OCI-LY7 (cell line): ENCODE results near the gene C5orf34. TPM values are rescaled to one million over a fixed set of nuclear protein-coding genes. Genes with fewer than 3 reads are reported as not detected.
A peak's percentile ranks its signal among the peaks of the same experiment; 100 is the strongest.

Experiments used
- BruUV-seq: library from RNA; stranded (reverse); fragments of 400-500 nt; replicated peaks from 2 replicates; lab custom pipeline; 2021; lab: Mats Ljungman, UMichigan
- CTCF ChIA-PET: fragments of 300-600 bp; sonication (Branson Sonifier 250); formaldehyde crosslinking; loops from one replicate; lab custom pipeline; 2022; ENCODE audit warnings: antibody characterized with exemption; ENCODE audit not compliant: unreplicated experiment; lab: Charles Lee
- POLR2A ChIA-PET: fragments of 300-600 bp; sonication (Branson Sonifier 250); formaldehyde crosslinking; loops from one replicate; lab custom pipeline; 2022; ENCODE audit warnings: antibody characterized with exemption; lab: Charles Lee
- DNase-seq: peaks from one replicate; pipeline ENCODE4 v3.0.0-alpha.2; 2015; ENCODE audit warnings: low spot score
- H2AFZ ChIP-seq: fragments of 200-600 bp; sonication (generic), shearing (Covaris generic); 2 replicates; pipeline ENCODE4 v1.6.1; 2014; ENCODE audit warnings: mild to moderate bottlenecking, antibody characterized with exemption, low read length, moderate library complexity
- H3K27ac ChIP-seq: fragments of 200-600 bp; sonication (generic); 2 replicates; pipeline ENCODE4 v1.5.1; 2014; ENCODE audit warnings: mixed run types, low read depth, mild to moderate bottlenecking, moderate library complexity, low read length, inconsistent platforms; ENCODE audit not compliant: poor library complexity, severe bottlenecking
- H3K36me3 ChIP-seq: fragments of 200-600 bp; sonication (generic); 2 replicates; pipeline ENCODE4 v1.6.1; 2014; ENCODE audit warnings: mild to moderate bottlenecking, antibody characterized with exemption, low read length, moderate library complexity, mixed read lengths; ENCODE audit not compliant: insufficient read depth
- H3K4me1 ChIP-seq: fragments of 200-600 bp; sonication (generic); 2 replicates; pipeline ENCODE4 v1.5.1; 2014; ENCODE audit warnings: mild to moderate bottlenecking, low read length; ENCODE audit not compliant: insufficient read depth, poor library complexity, severe bottlenecking
- H3K4me2 ChIP-seq: fragments of 200-600 bp; sonication (generic); 2 replicates; pipeline ENCODE4 v1.6.1; 2014; ENCODE audit warnings: mild to moderate bottlenecking, low read length
- H3K4me3 ChIP-seq: fragments of 200-600 bp; sonication (generic); 2 replicates; pipeline ENCODE4 v1.5.1; 2014; ENCODE audit warnings: mild to moderate bottlenecking, low read depth, low read length; ENCODE audit not compliant: poor library complexity, severe bottlenecking
- H3K79me2 ChIP-seq: fragments of 200-600 bp; sonication (generic); 2 replicates; pipeline ENCODE4 v1.6.1; 2016; ENCODE audit warnings: low read depth, mild to moderate bottlenecking, low read length, moderate library complexity, mixed read lengths; ENCODE audit not compliant: insufficient read depth
- H3K9me2 ChIP-seq: fragments of 200-600 bp; sonication (generic); 2 replicates; pipeline ENCODE4 v1.6.1; 2016; ENCODE audit warnings: mild to moderate bottlenecking, low read length, mixed read lengths; ENCODE audit not compliant: insufficient read depth
- H3K9me3 ChIP-seq: fragments of 200-600 bp; sonication (generic); 2 replicates; pipeline ENCODE4 v1.6.1; 2014; ENCODE audit warnings: mild to moderate bottlenecking, mixed run types, low read length, mixed read lengths
- H4K20me1 ChIP-seq: fragments of 200-600 bp; sonication (generic); 2 replicates; pipeline ENCODE4 v1.6.1; 2014; ENCODE audit warnings: mild to moderate bottlenecking, antibody characterized with exemption, low read length, moderate library complexity, mixed read lengths; ENCODE audit not compliant: insufficient read depth
- EZH2phosphoT487 ChIP-seq: fragments of 200-600 bp; sonication (generic); IDR thresholded peaks from 2 replicates; pipeline ENCODE4 v1.6.1; 2018; ENCODE audit warnings: low read depth, borderline replicate concordance, mild to moderate bottlenecking, mixed run types, antibody characterized with exemption, low read length, moderate library complexity, mixed read lengths
- intact Hi-C: fragments of 100-400 bp; cut with micrococcal nuclease; formaldehyde crosslinking; loops from one replicate; pipeline ENCODE4 v1.10.0; 2022; ENCODE audit not compliant: unreplicated experiment
- total RNA-seq, 2 experiments: library from RNA; depleted of rRNA in 1 of 2; stranded (reverse); fragments of >200 nt in 1 of 2; shearing (Covaris generic) in 1 of 2; gene quantifications; 2 replicates each; pipeline ENCODE4 v1.2.3, GENCODE V29; 2014 to 2022
- TF ChIP-seq, protein P1 (sequence below): fragments of 200-600 bp; sonication (generic); conservative IDR thresholded peaks from 2 replicates; pipeline ENCODE4 v1.5.1; 2014; ENCODE audit warnings: mild to moderate bottlenecking, antibody characterized with exemption, low read length, moderate library complexity, mixed read lengths

C5orf34 gene
- total RNA-seq, 2 experiments from 2014 or later: 30.9 to 33.9 TPM

DNA sequence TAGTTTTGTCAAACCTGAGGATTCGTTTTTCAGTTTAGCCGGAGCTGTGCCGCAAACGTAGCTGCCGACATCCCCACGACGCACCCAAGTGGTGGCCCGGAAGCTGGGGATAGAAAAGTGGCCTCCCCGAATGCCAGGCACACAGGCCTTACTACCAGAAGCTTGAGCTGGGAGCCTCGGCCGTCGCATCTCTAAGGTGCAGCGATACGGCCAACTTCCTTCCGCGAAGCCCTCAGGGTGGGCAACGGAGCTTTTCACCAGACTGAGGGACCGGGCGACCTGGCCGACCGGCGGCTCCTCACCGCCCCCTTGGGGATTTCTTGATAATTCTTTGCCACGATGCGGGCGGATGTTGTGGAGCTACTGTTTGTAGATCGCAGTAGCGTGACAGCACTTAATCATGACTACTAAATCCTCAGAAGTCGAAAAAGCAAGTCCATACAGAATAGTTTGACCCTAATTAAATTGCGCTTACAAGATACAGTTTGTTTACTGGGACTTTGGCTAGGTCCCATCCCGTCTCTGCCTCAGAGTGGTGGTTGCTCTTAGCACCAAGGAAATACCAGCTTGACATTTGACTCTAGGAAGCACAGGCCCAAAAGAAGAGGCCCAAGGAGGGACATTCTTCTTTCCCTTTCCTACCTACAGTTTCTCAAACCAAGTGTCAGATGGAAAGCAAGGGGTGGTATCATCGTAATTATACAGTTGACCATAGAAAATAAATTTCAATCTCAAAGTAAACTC, 30.7 kb downstream of the C5orf34 start:
- H3K4me2 ChIP-seq: peak overlapping the region; percentile 85
- H3K9me2 ChIP-seq: no peaks in the 10 kb centered on the region
- peak overlapping the region; percentile 84 for H3K4me3 ChIP-seq
- H3K9me3 ChIP-seq: no peaks in the 10 kb centered on the region
- H2AFZ ChIP-seq: peak overlapping the region; percentile 78
- H3K27ac ChIP-seq: peak overlapping the region; percentile 88
- H3K4me1 ChIP-seq: peaks cover 27% of the 10 kb centered on the region
- intact Hi-C loops: loop anchor here (2.0 to 10.0 kb wide), 3 partner anchors 92 to 489 kb away; partner anchors contain the start of gene NNT
- peak; percentile 92 for DNase-seq
- TF ChIP-seq, protein P1, sequence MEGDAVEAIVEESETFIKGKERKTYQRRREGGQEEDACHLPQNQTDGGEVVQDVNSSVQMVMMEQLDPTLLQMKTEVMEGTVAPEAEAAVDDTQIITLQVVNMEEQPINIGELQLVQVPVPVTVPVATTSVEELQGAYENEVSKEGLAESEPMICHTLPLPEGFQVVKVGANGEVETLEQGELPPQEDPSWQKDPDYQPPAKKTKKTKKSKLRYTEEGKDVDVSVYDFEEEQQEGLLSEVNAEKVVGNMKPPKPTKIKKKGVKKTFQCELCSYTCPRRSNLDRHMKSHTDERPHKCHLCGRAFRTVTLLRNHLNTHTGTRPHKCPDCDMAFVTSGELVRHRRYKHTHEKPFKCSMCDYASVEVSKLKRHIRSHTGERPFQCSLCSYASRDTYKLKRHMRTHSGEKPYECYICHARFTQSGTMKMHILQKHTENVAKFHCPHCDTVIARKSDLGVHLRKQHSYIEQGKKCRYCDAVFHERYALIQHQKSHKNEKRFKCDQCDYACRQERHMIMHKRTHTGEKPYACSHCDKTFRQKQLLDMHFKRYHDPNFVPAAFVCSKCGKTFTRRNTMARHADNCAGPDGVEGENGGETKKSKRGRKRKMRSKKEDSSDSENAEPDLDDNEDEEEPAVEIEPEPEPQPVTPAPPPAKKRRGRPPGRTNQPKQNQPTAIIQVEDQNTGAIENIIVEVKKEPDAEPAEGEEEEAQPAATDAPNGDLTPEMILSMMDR: peak; percentile 86
- TF ChIP-seq EZH2phosphoT487: no peak
- TSS peak; percentile 92 for BruUV-seq
- peaks cover 27% of the 10 kb centered on the region; the same call in 1 of the 2 replicates for H3K79me2 ChIP-seq
- CTCF ChIA-PET: interaction anchor here (0.6 to 1.7 kb wide), 7 partner anchors 9 to 443 kb away, joined by 3 to 13 read pairs (median 5); partner anchors contain the start of gene ZNF131
- H4K20me1 ChIP-seq: no peaks in the 10 kb centered on the region
- H3K36me3 ChIP-seq: peaks cover 33% of the 10 kb centered on the region
- POLR2A ChIA-PET: interaction anchor here (0.6 to 4.2 kb wide), 38 partner anchors 8 to 618 kb away, joined by 3 to 38 read pairs (median 4); partner anchors contain the start of genes C5orf34, HMGCS1, NNT and ZNF131

DNA sequence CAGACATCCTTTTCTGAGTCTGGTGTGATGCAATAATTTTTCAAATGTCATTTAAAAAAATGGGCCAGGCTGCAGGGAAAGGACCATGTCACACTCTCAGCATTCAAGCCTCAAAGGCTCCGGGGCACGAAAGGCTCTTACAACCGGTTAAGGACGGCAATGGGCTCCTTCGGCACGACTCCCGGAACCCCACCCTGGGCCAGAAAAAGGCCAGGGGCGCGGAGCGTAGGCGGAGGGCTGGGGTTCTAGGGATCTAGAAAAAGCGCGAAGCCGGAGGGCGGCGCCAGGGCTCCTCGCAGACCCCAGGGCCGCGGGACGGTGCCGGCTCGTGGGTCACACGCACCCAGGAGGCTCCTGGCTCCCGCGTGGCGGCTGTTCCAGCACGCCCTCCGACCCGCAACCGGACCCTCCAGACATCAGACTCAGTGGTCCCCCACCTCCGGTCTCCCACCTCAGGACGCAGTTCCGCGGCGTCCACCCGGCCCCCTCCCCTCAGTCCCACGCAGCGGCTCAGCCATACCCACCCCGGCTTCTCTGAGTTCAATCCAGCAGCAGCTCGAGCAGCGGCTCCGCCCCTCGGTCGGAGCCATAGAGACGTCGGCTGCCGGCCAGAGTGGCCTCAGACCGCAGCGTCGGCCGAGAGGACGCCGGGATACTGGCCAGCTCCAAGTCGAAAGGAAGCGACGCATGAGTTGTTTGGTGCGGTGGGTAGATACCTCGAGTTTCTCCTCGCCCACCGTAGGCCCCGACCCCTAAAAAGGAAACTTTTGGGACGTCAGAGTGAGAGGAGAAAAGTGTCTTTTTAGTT, 31.4 kb downstream of the C5orf34 start, which contains the start of gene TMEM267:
Gene TMEM267 (minus strand): TSS at position 568 of the 808 bp plus-strand sequence. CDS start 29,896 bp downstream, outside the sequence.
- no peaks in the 10 kb centered on the region for H4K20me1 ChIP-seq
- peak within 1 kb of the TSS; percentile 84 for H3K4me3 ChIP-seq
- intact Hi-C loops: loop anchor here (1.0 to 10.0 kb wide), 9 partner anchors 31 to 489 kb away; partner anchors contain the start of genes ANXA2R, C5orf34, HMGCS1 and NNT
- H3K27ac ChIP-seq: peak within 1 kb of the TSS; percentile 88
- H3K4me1 ChIP-seq: peaks cover 27% of the 10 kb centered on the region
- peaks cover 35% of the 10 kb centered on the region; the same call in 1 of the 2 replicates for H3K79me2 ChIP-seq
- peaks cover 25% of the 10 kb centered on the region for H3K36me3 ChIP-seq
- DNase-seq: peak; percentile 95
- TF ChIP-seq EZH2phosphoT487: no peak
- TF ChIP-seq, protein P1: no peak
- no TSS peak for BruUV-seq
- H3K9me3 ChIP-seq: no peaks in the 10 kb centered on the region
- ChIA-PET CTCF (interaction anchor here (0.6 to 1.7 kb wide), 6 partner anchors 8 to 442 kb away, joined by 3 to 13 read pairs (median 6); partner anchors contain the start of gene ZNF131), POLR2A (interaction anchor here (0.6 to 4.2 kb wide), 31 partner anchors 9 to 619 kb away, joined by 3 to 38 read pairs (median 4); partner anchors contain the start of genes C5orf34, HMGCS1, NNT and ZNF131)
- H2AFZ ChIP-seq: peak within 1 kb of the TSS; percentile 78
- H3K9me2 ChIP-seq: no peaks in the 10 kb centered on the region
- peak within 1 kb of the TSS; percentile 85 for H3K4me2 ChIP-seq
